Measurements from ENCODE around the gene PPARG. TPM values are rescaled to one million over a fixed set of nuclear protein-coding genes. Genes with fewer than 3 reads are reported as not detected.

The PPARG gene
- total and polyA plus RNA-seq, 10 of the 15 experiments (the other 5 are each of a cell fraction or from before 2014, with no cell fraction given), result 0.06 to 0.86 (median 0.12) TPM; not detected in 5

DNA sequence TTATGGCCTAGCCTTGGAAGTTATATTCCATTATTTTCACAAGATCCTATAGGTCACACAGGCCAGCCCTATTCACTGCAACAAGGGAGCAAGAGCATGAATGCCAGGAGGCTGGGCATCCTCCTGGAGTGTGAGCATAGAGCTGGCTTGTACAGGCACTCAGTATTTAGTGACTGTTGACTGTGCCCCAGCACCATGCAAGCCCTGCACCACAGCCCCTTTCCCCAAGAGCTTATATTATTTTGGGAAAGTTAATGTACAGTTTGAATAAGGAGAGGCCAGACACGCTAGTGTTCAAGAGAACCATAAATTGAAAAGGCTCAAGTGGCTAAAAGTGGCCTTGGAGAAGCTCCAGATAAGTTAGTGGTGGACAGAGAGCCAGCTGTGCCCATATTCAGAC, 163.1 kb downstream of the PPARG start (continued):
- no peak for TF ChIP-seq HSF1 (IDR thresholded peaks at IDR 0.05; ENCODE audit: low read depth, low read length)
- TF ChIP-seq, protein P1, sequence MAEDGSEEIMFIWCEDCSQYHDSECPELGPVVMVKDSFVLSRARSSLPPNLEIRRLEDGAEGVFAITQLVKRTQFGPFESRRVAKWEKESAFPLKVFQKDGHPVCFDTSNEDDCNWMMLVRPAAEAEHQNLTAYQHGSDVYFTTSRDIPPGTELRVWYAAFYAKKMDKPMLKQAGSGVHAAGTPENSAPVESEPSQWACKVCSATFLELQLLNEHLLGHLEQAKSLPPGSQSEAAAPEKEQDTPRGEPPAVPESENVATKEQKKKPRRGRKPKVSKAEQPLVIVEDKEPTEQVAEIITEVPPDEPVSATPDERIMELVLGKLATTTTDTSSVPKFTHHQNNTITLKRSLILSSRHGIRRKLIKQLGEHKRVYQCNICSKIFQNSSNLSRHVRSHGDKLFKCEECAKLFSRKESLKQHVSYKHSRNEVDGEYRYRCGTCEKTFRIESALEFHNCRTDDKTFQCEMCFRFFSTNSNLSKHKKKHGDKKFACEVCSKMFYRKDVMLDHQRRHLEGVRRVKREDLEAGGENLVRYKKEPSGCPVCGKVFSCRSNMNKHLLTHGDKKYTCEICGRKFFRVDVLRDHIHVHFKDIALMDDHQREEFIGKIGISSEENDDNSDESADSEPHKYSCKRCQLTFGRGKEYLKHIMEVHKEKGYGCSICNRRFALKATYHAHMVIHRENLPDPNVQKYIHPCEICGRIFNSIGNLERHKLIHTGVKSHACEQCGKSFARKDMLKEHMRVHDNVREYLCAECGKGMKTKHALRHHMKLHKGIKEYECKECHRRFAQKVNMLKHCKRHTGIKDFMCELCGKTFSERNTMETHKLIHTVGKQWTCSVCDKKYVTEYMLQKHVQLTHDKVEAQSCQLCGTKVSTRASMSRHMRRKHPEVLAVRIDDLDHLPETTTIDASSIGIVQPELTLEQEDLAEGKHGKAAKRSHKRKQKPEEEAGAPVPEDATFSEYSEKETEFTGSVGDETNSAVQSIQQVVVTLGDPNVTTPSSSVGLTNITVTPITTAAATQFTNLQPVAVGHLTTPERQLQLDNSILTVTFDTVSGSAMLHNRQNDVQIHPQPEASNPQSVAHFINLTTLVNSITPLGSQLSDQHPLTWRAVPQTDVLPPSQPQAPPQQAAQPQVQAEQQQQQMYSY (CRISPR knock-in tag; IDR thresholded peaks at IDR 0.05), result no peak
- no peak for TF ChIP-seq BHLHE40 (IDR thresholded peaks at IDR 0.05; ENCODE audit: borderline replicate concordance in 1 of 2, low read depth in 2 of 2, low read length in 1 of 2)
- no peak for TF ChIP-seq RAD51 (IDR thresholded peaks at IDR 0.05)
- TF ChIP-seq ATF7 (IDR thresholded peaks at IDR 0.05; ENCODE audit: low read depth), result no peak
- no peak for TF ChIP-seq BMI1 (IDR thresholded peaks at IDR 0.05; ENCODE audit: borderline replicate concordance)
- no peak for TF ChIP-seq TBL1XR1 (IDR thresholded peaks at IDR 0.05; ENCODE audit: low read depth, low read length)
- no peak for TF ChIP-seq SREBF1 (IDR thresholded peaks at IDR 0.05; ENCODE audit: low read length)
